ENCODE results near the gene NOM1.

NOM1 gene

GRCh38 chr7:156984174-156984891 is 34.8 kb downstream of the NOM1 start:
- DNase-seq = no peak

- no peak for DNase-seq
These were observed 35.8 kb downstream of the NOM1 start for GRCh38 chr7:156985101-156985992.

DNA sequence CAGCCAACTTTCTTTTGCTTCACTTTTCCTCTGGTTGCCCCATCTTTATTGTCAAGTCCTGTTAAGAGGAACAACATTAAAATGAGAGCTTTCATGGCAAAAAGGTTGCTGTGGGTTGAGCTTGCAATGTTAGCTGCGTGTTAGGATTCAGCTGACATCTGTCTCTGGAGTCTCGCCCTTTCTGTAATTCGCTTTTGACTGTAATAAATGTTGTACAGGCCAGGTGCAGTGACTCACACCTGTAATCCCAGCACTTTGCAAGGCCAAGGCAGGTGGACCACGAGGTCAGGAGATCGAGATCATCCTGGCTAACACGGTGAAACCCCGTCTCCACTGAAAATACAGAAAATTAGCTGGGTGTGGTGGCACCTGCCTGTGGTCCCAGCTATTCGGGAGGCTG is 36.9 kb downstream of the NOM1 start:
- no peak for DNase-seq

- no peak for DNase-seq
These were observed 39.1 kb downstream of the NOM1 start for GRCh38 chr7:156988343-156989185.

GRCh38 chr7:156989766-156990535 is 40.4 kb downstream of the NOM1 start:
- DNase-seq = no peak

DNA sequence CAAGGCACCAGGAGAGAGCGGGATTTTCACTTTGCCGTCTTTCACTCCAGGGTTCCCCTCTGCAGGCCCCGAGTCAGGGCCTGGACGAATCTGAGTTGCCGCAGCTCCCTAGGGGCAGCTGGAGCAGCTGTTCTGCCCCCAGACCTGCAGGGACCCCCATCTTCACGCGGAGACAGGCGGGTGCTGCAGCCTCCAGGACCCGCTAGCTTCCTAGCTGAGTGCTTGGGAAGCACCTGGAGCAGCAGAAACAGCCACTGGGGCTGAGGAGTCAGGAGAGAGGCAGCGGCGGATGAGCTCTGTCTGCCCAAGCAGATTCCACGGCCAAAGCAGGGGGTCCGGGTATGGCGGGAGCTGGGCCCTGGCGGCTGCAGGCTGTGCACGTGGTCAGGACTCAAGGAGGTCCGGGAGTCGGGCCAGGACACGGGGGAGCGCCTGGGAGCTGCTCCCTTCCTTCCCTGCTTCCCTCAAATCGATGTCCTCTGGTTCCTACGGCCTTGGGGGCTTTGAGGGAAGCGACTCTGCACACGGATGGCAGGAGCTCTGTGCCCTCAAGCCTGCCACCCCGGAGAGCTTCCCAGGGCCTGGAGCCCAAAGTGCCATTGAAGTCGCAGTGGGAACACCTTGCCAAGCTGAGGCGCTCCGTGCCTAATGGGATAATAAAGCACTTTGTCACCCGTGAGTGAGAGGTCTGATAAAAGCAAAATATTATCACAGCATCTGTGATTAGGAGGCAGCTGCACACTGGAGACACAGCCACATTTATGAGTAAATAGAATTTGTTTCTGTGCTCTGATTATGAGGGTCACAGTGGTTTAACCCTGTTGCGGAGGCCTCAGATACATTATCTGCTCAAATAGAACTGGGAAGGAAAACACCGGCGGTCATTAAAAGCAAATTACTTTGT is 43.8 kb downstream of the NOM1 start:
- no peak for DNase-seq

GRCh38 chr7:156993925-156994235 is 44.4 kb downstream of the NOM1 start:
- no peak for DNase-seq

DNA sequence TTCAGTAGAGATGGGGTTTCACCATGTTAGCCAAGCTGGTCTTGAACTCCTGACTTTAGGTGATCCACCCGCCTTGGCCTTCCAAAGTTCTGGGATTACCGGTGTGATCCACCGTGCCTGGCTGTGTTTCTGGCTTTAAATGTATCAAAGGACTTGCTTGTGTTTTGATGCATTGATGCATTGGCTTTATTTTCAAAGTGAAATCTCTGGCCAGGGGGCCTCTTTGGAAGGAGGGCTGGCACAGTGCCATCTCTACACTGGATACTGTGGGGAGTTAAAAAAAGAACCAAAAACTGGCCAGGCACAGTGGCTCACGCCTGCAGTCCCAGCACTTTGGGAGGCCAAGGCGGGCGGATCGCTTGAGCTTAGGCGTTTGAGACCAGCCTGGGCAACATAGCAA is 44.9 kb downstream of the NOM1 start:
- no peak for DNase-seq

DNA sequence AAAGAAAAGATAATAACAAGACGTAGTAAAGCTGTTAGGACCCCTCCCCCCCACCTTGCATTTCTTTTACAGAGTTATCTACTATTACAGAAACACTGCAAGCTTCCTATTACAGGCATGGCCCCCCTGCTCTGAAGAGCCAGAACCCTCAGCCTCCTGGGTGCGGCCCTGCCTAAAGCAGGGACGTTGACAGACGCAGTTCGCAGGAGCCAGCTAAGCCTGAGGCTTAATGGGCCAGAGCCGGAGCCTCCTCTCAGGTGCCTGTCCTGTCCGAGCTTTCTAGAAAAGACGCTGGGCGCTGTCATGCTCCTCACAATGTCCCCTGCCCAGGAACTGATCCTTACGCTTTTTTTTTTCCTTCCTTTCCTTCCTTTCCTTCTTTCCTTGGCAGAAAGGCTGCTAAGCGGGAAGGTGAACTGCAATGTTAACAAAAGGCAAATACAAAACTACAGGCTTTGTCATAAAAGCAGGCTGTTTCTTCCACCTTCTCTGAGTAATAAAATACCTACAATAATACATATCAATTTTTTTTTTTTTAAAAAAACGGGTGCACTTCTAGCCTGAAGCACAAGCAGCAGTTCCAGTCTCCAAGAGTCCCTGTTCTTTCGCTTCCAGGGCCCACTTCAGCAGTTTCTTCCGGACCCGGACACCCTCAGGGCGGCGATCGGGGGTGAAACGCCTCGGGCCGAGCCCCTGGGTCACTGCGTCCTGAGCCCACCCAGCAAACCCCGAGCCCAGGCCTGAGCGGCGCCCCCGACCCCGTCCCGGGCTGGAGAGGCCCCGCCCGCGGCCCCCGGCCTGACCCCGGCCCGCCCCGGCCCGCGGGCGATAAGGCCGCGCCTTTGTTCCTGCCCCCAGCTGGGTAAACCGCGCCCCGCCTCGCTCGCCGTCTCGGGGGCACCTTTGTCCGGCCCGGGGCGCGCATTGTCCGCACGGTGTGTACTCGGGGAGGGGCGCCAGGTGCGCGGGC is 49.8 kb downstream of the NOM1 start:
- no peak for DNase-seq

GRCh38 chr7:156999958-157000726 is 50.6 kb downstream of the NOM1 start:
- no peak for DNase-seq

GRCh38 chr7:157000741-157001653 is 51.5 kb downstream of the NOM1 start:
- DNase-seq = no peak

- no peak for DNase-seq
These were observed 52.7 kb downstream of the NOM1 start for GRCh38 chr7:157001920-157002818.

DNA sequence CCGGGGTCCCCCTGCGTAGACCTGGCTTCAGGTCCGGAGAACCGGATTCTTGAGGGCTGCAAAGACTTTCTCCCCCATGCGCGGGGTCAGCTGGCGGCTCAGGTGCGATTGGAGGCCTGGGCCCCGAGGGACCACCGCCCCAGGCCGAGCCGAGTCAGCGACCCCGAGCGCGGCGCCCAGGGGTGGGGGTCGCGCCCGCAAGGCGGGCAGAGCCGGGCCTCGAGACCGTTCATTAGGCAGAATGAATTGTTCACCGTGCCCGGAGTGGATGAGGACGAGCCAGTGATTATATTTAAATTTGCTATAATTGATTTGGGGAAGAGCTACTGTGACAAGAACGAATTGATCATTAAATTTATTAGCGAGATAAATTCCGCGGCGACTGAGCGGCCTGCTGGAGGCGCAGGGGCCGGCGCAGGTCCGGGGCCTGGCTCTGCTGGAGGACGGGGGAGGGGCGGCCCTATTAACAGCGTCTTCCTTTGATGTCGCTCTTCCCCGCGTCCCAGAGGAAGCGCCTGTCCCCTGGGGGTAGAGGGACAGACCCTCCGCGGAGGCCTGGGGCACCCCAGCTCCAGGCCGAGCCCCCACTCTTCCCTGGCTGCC is 53.4 kb downstream of the NOM1 start:
- no peak for DNase-seq

GRCh38 chr7:157003445-157003755 is 53.9 kb downstream of the NOM1 start:
- no peak for DNase-seq

DNA sequence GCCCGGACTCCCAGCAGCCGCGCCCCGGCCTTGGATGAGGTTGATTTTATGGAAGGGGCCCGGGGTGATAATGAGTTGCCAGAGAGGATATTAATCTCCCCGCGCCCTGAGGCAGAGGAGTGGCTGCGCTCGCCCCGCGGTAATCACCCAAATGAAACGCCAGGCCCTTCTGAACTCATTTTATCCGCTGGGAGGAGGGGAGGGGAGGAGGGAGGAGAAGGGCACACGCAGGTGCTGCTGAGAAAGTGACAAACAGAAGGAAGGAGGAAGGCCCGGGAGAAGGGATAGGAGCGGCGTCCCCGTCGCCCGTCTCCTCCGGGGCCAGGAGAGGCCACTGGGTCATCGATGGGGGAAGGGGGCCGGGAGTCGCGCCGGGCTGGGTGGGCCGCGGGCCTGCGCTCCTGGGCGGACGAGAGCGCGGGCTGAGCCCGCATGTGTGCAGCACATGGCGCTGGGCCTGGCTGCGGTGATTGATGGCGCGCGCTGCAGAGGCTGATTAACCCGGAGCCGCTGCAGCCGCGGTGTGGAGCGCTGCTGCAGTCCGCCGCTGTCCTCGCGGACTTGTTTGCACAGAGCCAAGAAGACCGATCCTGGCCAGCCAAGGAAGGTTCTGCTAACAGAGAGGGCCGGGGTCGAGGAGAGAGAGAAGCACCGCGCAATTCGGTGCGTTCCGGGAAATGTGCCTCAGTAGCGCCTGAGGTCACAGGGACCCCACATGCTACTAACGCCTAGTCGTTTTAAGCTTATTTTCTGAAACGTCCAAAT is 54.4 kb downstream of the NOM1 start:
- DNase-seq = no peak

All from stimulated activated CD4-positive, alpha-beta T cell treated with anti-CD3 and anti-CD28 coated beads, Interleukin-12 subunit alpha, Interleukin-12 subunit beta, amount 100 ng/mL, for 4 hours (primary cell).